ENCODE results near the gene ANTXR2. TPM values are rescaled to one million over a fixed set of nuclear protein-coding genes. Genes with fewer than 3 reads are reported as not detected.

Gene ANTXR2
- total RNA-seq, 1 experiment from 2014 or later, result 72.0 TPM

- H3K4me1 ChIP-seq (replicated peaks), result peaks cover 22% of the 10 kb centered on the region
- peak in 1 of 2 experiments; percentile 42 for DNase-seq (ENCODE audit: low read depth in 1 of 2, low spot score in 2 of 2)
- H3K27me3 ChIP-seq (replicated peaks), result no peaks in the 10 kb centered on the region
- peak overlapping the region; percentile 48 for H3K27ac ChIP-seq
- H3K36me3 ChIP-seq, result no peaks in the 10 kb centered on the region
- no peak overlapping the region for H3K4me3 ChIP-seq
- H3K9me3 ChIP-seq (replicated peaks), result no peaks in the 10 kb centered on the region
These were observed 220.7 kb downstream of the ANTXR2 start for GRCh38 chr4:79852305-79852730.

- Histone ChIP-seq H3K27ac (peak overlapping the region; percentile 48), H3K27me3 (replicated peaks) (no peaks in the 10 kb centered on the region), H3K4me3 (no peak overlapping the region), H3K36me3 (no peaks in the 10 kb centered on the region), H3K4me1 (replicated peaks) (peaks cover 22% of the 10 kb centered on the region), H3K9me3 (replicated peaks) (no peaks in the 10 kb centered on the region)
- DNase-seq (ENCODE audit: low read depth in 1 of 2, low spot score in 2 of 2), result peak in 1 of 2 experiments; percentile 58
These were observed 221.3 kb downstream of the ANTXR2 start for GRCh38 chr4:79851625-79852304.

Other genes starting within 250 kb of the ANTXR2 start
- gene PRDM8, start 124.3 kb upstream of the ANTXR2 start, total RNA-seq (2014; rRNA removed; shearing (Covaris generic)), result 5.2 and 8.5 TPM in 2 replicates
- 2.5 and 6.4 TPM in 2 replicates for gene FGF5, start 193.4 kb upstream of the ANTXR2 start, total RNA-seq (2014; rRNA removed; shearing (Covaris generic))

Measured in SJSA1 (cell line).